HepG2 (cell line): ENCODE measurements around the gene HACD1. TPM values are rescaled to one million over a fixed set of nuclear protein-coding genes. Genes with fewer than 3 reads are reported as not detected.
A peak's percentile ranks its signal among the peaks of the same experiment; 100 is the strongest.

Experiments
- ATAC-seq: fragments of 200-7000 bp; cut with Tn5 transposase; 3 replicates; pipeline ENCODE4 v1.9.1; 2020; ENCODE audit warnings: mild to moderate bottlenecking, moderate library complexity
- BruUV-seq: library from RNA; stranded (reverse); fragments of 400-500 nt; replicated peaks from 2 replicates; lab custom pipeline; 2021; lab: Mats Ljungman, UMichigan
- CTCF ChIA-PET: fragments of 300-600 bp; formaldehyde crosslinking; extraction: SDS; loops from one replicate; lab custom pipeline; 2021; ENCODE audit warnings: low total read pairs, inconsistent platforms, low intra/inter-chr PET ratio; lab: Yijun Ruan, JAX
- POLR2A ChIA-PET: fragments of 350-600 bp; sonication (Branson Sonifier 250); formaldehyde crosslinking; loops from one replicate; lab custom pipeline; 2020; ENCODE audit warnings: antibody characterized with exemption, inconsistent platforms; lab: Yijun Ruan, JAX
- DNase-seq: peaks from one replicate; pipeline ENCODE4 v3.0.0-alpha.2; 2015; ENCODE audit warnings: low spot score
- FAIRE-seq: peaks from 3 replicates; lab custom pipeline; 2011; peaks lifted over from hg19 to GRCh38; lab: Jason Lieb, UNC
- H2AFZ ChIP-seq: one replicate; pipeline ENCODE4 v1.6.1; 2011; ENCODE audit warnings: low read length, inconsistent platforms
- H3K27ac ChIP-seq: fragments of 300-600 bp; 3 replicates; pipeline ENCODE4 v1.8.0; 2011; ENCODE audit warnings: mixed run types, mild to moderate bottlenecking, mixed read lengths, low read length, inconsistent platforms; ENCODE audit not compliant: insufficient read depth; ENCODE audit errors: extremely low read length
- H3K27me3 ChIP-seq, 2 experiments: fragments of 200-600 bp in 1 of 2; 2 replicates in 1 of 2; 3 replicates in 1 of 2; pipeline versions ENCODE4 v1.6.0 to v1.8.0; 2011; ENCODE audit warnings: low read length in 2 of 2, mild to moderate bottlenecking in 2 of 2, moderate library complexity in 2 of 2, inconsistent platforms in 1 of 2; ENCODE audit not compliant: insufficient read depth in 2 of 2, control insufficient read depth in 1 of 2
- H3K36me3 ChIP-seq, 2 experiments: fragments of 200-600 bp in 1 of 2; replicated peaks in 1 of 2; 2 replicates in 1 of 2; 3 replicates in 1 of 2; pipeline versions ENCODE4 v1.5.1 to v1.8.0; 2011; ENCODE audit warnings: low read length in 2 of 2, inconsistent platforms in 1 of 2; ENCODE audit not compliant: insufficient read depth in 2 of 2, control insufficient read depth in 1 of 2
- H3K4me1 ChIP-seq: 2 replicates; pipeline ENCODE4 v1.5.1; 2012; ENCODE audit warnings: low read length, inconsistent platforms; ENCODE audit not compliant: insufficient read depth
- H3K4me2 ChIP-seq: 2 replicates; pipeline ENCODE4 v1.6.0; 2011; ENCODE audit warnings: low read depth, low read length, inconsistent platforms
- H3K4me3 ChIP-seq, 3 experiments: fragments of 200-600 bp in 1 of 3; sonication (generic), shearing (Covaris generic) in 1 of 3; replicated peaks in 1 of 3; 2 replicates each; pipeline ENCODE4 v1.5.1; 2011 to 2016; ENCODE audit warnings: low read length in 3 of 3, inconsistent platforms in 2 of 3, low read depth in 2 of 3, mild to moderate bottlenecking in 2 of 3, control low read depth in 1 of 3, mixed read lengths in 1 of 3; ENCODE audit not compliant: insufficient read depth in 1 of 3
- H3K79me2 ChIP-seq: one replicate; pipeline ENCODE4 v1.6.1; 2011; ENCODE audit warnings: low read length, inconsistent platforms; ENCODE audit not compliant: insufficient read depth
- H3K9ac ChIP-seq: 2 replicates; pipeline ENCODE4 v1.6.0; 2011; ENCODE audit warnings: mild to moderate bottlenecking, low read depth, low read length, inconsistent platforms; ENCODE audit not compliant: insufficient read depth
- H3K9me3 ChIP-seq: 2 replicates; pipeline ENCODE4 v1.5.1; 2012; ENCODE audit warnings: mild to moderate bottlenecking, low read length
- H4K20me1 ChIP-seq: 2 replicates; pipeline ENCODE4 v1.6.0; 2011; ENCODE audit warnings: inconsistent platforms, mild to moderate bottlenecking, low read length, moderate library complexity; ENCODE audit not compliant: insufficient read depth
- ARNT2 ChIP-seq: sonication (generic); formaldehyde crosslinking; IDR thresholded peaks from 2 replicates; pipeline ENCODE4 v1.8.0; 2022; ENCODE audit warnings: mild to moderate bottlenecking, low read depth, missing genetic modification reagents, moderate library complexity
- BCL6 ChIP-seq: IDR thresholded peaks from 2 replicates; pipeline ENCODE4 v1.6.1; 2016; ENCODE audit warnings: missing genetic modification reagents, missing compliant biosample characterization
- CENPT ChIP-seq: sonication (generic); formaldehyde crosslinking; IDR thresholded peaks from 2 replicates; pipeline ENCODE4 v1.8.0; 2022; ENCODE audit warnings: low read depth, mild to moderate bottlenecking, moderate library complexity, missing genetic modification reagents
- FOSL1 ChIP-seq: sonication (generic); formaldehyde crosslinking; IDR thresholded peaks from 2 replicates; pipeline ENCODE4 v1.9.0; 2021; ENCODE audit warnings: missing genetic modification reagents, borderline replicate concordance
- KDM5A ChIP-seq: fragments of 200-600 bp; sonication (generic); IDR thresholded peaks from 2 replicates; pipeline ENCODE4 v1.7.0; 2018; ENCODE audit warnings: antibody characterized with exemption, mild to moderate bottlenecking, low read length, borderline replicate concordance
- RCOR2 ChIP-seq: IDR thresholded peaks from 2 replicates; pipeline ENCODE4 v1.6.1; 2016; ENCODE audit warnings: missing biosample characterization, missing genetic modification reagents
- SOX13 ChIP-seq, 3 experiments: fragments of 450-650 bp in 1 of 3; sonication (generic) in 1 of 3; formaldehyde crosslinking in 1 of 3; IDR thresholded peaks in 2 of 3; conservative IDR thresholded peaks in 1 of 3; 2 replicates each; pipeline versions ENCODE4 v1.5.0 to v1.6.1; 2016 to 2020; ENCODE audit warnings: antibody characterized with exemption in 1 of 3, mild to moderate bottlenecking in 1 of 3, missing compliant biosample characterization in 1 of 3, missing genetic modification reagents in 1 of 3, moderate library complexity in 1 of 3
- SOX5 ChIP-seq: IDR thresholded peaks from 2 replicates; pipeline ENCODE4 v1.6.1; 2016; ENCODE audit warnings: borderline replicate concordance
- SOX6 ChIP-seq, 2 experiments: fragments of 450-650 bp in 1 of 2; sonication (generic) in 1 of 2; formaldehyde crosslinking in 1 of 2; IDR thresholded peaks; 2 replicates each; pipeline versions ENCODE4 v1.4.0 to v1.6.1; 2017 to 2020; ENCODE audit warnings: antibody characterized with exemption in 1 of 2, mild to moderate bottlenecking in 1 of 2, missing genetic modification reagents in 1 of 2
- STAG1 ChIP-seq: sonication (generic); formaldehyde crosslinking; IDR thresholded peaks from 2 replicates; pipeline ENCODE4 v1.4.0; 2020; ENCODE audit warnings: missing genetic modification reagents
- TAF15 ChIP-seq: fragments of 200-400 bp; formaldehyde crosslinking; IDR thresholded peaks from one replicate; pipeline ENCODE4 v1.6.1; 2018; ENCODE audit warnings: mild to moderate bottlenecking, low read depth, low read length; ENCODE audit not compliant: poor library complexity, severe bottlenecking
- ZMYM3 ChIP-seq: sonication (generic); formaldehyde crosslinking; IDR thresholded peaks from 2 replicates; pipeline ENCODE4 v1.5.1; 2020; ENCODE audit warnings: mild to moderate bottlenecking, missing genetic modification reagents
- ZNF552 ChIP-seq: sonication (generic); formaldehyde crosslinking; IDR thresholded peaks from 2 replicates; pipeline ENCODE4 v1.9.0; 2022; ENCODE audit warnings: missing genetic modification reagents, mild to moderate bottlenecking, borderline replicate concordance
- ZNF766 ChIP-seq: sonication (generic); formaldehyde crosslinking; IDR thresholded peaks from 2 replicates; pipeline ENCODE4 v1.5.0; 2020; ENCODE audit warnings: missing genetic modification reagents, borderline replicate concordance
- ZNF879 ChIP-seq: sonication (generic); formaldehyde crosslinking; IDR thresholded peaks from 2 replicates; pipeline ENCODE4 v1.8.1; 2023; ENCODE audit warnings: missing genetic modification reagents
- WGBS: methylation state at CpG from one replicate; pipeline ENCODE4 v1.1.6; 2017; ENCODE audit warnings: low lambda C conversion rate; 5-methylcytosine and 5-hydroxymethylcytosine counted together
- in situ Hi-C: cut with HindIII; loops from 2 replicates; pipeline ENCODE4 v1.10.0; 2017; ENCODE audit warnings: low pct_unique_long_range_greater_than_20kb; ENCODE audit not compliant: extremely low pct_ligation_motif_present
- intact Hi-C: fragments of 100-400 bp; cut with micrococcal nuclease; formaldehyde crosslinking; loops from one replicate; pipeline ENCODE4 v1.10.0; 2022; ENCODE audit not compliant: unreplicated experiment
- polyA plus RNA-seq, 8 experiments: library from polyadenylated mRNA; depleted of rRNA in 3 of 8; stranded (reverse) in 7 of 8; unstranded in 1 of 8; fragments of >200 nt; fragmentation: Illumina TruSeq in 4 of 8; extraction: Trizol in 4 of 8; gene quantifications; 2 replicates each; pipeline versions ENCODE4 v1.2.1 to v1.2.3, GENCODE V29; 2011 to 2016; ENCODE audit warnings: low read depth in 4 of 8, missing spikeins in 1 of 8, mixed read lengths in 1 of 8; ENCODE audit not compliant: insufficient read depth in 1 of 8
- total RNA-seq, 5 experiments: library from RNA; depleted of rRNA; stranded (reverse); fragments of >200 nt; fragmentation: Illumina TruSeq; extraction: Trizol; gene quantifications; 2 replicates each; pipeline ENCODE4 v1.2.3, GENCODE V29; 2016; ENCODE audit warnings: low read depth in 1 of 5
- TF ChIP-seq, protein P1 (sequence below): sonication (generic); formaldehyde crosslinking; IDR thresholded peaks from 2 replicates; pipeline ENCODE4 v1.4.0; 2020; ENCODE audit warnings: missing genetic modification reagents

Gene HACD1
- total and polyA plus RNA-seq, 2 of the 13 experiments (the other 11 are each of a cell fraction or from before 2014, with no cell fraction given): 43.4 to 47.6 TPM

DNA sequence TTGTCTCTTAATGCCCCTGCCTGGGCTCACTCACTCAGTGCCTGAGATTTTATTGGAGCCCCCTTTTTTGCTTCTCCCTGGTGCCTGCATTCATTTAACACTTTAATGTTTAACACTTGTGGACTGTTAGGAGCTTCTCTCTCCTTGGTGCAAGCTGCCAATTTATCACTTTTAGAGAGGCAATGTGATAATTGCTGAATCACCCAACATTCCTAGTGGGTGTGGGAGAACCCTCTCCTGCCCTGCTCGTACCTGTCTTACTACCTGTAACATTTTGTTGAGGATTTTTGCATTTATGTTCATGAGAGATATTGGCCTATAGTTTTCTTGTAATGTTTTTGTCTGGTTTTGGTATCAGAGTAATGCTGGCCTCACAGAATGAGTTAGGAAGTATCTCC, 39.9 kb upstream of the HACD1 start:
- FAIRE-seq (no peak), DNase-seq (no peak), ATAC-seq (no peak)
- no TSS peak for BruUV-seq
- Histone ChIP-seq H3K9ac (no peak overlapping the region), H3K36me3 (peaks cover 0 to 16% of the 10 kb centered on the region in 2 experiments; a peak in 3 of 5 replicates), H3K4me2 (no peak overlapping the region), H3K9me3 (peaks cover 7% of the 10 kb centered on the region), H3K27ac (peak overlapping the region; percentile 15), H4K20me1 (no peaks in the 10 kb centered on the region), H3K4me1 (peaks cover 49% of the 10 kb centered on the region), H3K79me2 (peaks cover 97% of the 10 kb centered on the region), H3K4me3 (no peak overlapping the region), H3K27me3 (no peaks in the 10 kb centered on the region), H2AFZ (no peak overlapping the region)
- CTCF ChIA-PET: no interaction called here
- TF ChIP-seq TAF15 (no peak), ZMYM3 (no peak)
- POLR2A ChIA-PET: no interaction called here
- intact Hi-C loops (no loop called here), in situ Hi-C loops (loop anchor here (25.0 kb wide), 1 partner anchor 1005 kb away; the partner anchor contains the start of genes ARL5B and NSUN6)
- WGBS: 96% methylated on average over 1 of the region's 1 CpG

DNA sequence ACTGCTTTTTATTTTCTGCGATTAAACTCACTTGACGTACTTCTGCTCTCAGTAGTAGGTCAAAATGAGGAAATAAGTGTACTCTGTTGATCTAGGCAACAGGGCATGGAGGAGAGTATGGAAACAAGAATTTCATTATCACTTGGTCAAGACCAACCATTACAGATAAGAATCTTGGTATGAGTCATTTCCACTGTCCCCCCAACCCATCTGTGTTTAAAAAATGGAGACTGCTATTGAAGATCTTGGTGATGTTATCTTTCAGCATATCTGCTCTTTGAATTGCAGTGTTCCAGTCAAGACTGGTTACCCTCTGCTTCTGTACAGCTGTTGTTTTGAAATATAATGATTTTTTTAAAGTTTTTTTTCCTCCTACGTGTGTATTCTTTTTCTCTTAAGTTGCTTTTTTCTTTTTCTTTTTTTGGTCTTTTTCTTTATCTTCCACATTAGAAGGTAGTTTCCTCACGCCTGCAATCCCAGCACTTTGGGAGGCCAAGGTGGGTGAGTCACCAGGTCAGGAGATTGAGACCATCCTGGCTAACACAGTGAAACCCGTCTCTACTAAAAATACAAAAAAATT, 38.5 kb upstream of the HACD1 start:
- H3K4me2 ChIP-seq: peak overlapping the region; percentile 5; the same call in 1 of the 2 replicates
- peaks cover 95% of the 10 kb centered on the region for H3K79me2 ChIP-seq
- H3K4me1 ChIP-seq: peaks cover 61% of the 10 kb centered on the region
- FAIRE-seq: no peak
- H3K4me3 ChIP-seq: no peak overlapping the region
- in situ Hi-C loops (loop anchor here (25.0 kb wide), 1 partner anchor 1007 kb away; the partner anchor contains the start of genes ARL5B and NSUN6), intact Hi-C loops (no loop called here)
- no peak overlapping the region for H2AFZ ChIP-seq
- H3K9me3 ChIP-seq: peaks cover 7% of the 10 kb centered on the region
- CTCF ChIA-PET: no interaction called here
- POLR2A ChIA-PET: interaction anchor here (1.0 to 4.3 kb wide), 2 partner anchors 12 to 18 kb away, joined by 3 to 26 read pairs; partner anchors contain the start of gene STAM
- 71% methylated on average over 5 of the region's 5 CpGs for WGBS
- H3K36me3 ChIP-seq: peaks cover 0 to 4% of the 10 kb centered on the region in 2 experiments; a peak in 3 of 5 replicates
- peak; percentile 25; the same call in 2 of the 3 replicates for ATAC-seq
- BruUV-seq: no TSS peak
- no peak overlapping the region for H3K9ac ChIP-seq
- peak overlapping the region; percentile 13 for H3K27ac ChIP-seq
- no peaks in the 10 kb centered on the region for H3K27me3 ChIP-seq
- DNase-seq: peak; percentile 67
- no peaks in the 10 kb centered on the region for H4K20me1 ChIP-seq
- TF ChIP-seq CENPT (CRISPR knock-in tag) (no peak), BCL6 (no peak), FOSL1 (CRISPR knock-in tag) (peak; percentile 58; the same call in 1 of the 2 replicates), SOX13 (IDR thresholded peaks at IDR 0.05) (no peak), SOX13 (CRISPR knock-in tag; conservative IDR thresholded peaks at IDR 0.05 in 1 of 2, IDR thresholded peaks at IDR 0.05 in 1 of 2) (peak in 1 of 2 experiments; percentile 21; a peak in 1 of 4 replicates), ZNF766 (CRISPR knock-in tag) (no peak), ZNF879 (CRISPR knock-in tag) (no peak), ZNF552 (CRISPR knock-in tag) (no peak), SOX5 (CRISPR knock-in tag) (peak; percentile 18; the same call in 1 of the 2 replicates), STAG1 (CRISPR knock-in tag) (no peak), SOX6 (IDR thresholded peaks at IDR 0.05) (no peak), SOX6 (CRISPR knock-in tag; IDR thresholded peaks at IDR 0.05) (peak; percentile 14; the same call in 1 of the 2 replicates), RCOR2 (CRISPR knock-in tag) (peak; percentile 39; the same call in 1 of the 2 replicates), ARNT2 (no peak), KDM5A (no peak)
- TF ChIP-seq, protein P1, sequence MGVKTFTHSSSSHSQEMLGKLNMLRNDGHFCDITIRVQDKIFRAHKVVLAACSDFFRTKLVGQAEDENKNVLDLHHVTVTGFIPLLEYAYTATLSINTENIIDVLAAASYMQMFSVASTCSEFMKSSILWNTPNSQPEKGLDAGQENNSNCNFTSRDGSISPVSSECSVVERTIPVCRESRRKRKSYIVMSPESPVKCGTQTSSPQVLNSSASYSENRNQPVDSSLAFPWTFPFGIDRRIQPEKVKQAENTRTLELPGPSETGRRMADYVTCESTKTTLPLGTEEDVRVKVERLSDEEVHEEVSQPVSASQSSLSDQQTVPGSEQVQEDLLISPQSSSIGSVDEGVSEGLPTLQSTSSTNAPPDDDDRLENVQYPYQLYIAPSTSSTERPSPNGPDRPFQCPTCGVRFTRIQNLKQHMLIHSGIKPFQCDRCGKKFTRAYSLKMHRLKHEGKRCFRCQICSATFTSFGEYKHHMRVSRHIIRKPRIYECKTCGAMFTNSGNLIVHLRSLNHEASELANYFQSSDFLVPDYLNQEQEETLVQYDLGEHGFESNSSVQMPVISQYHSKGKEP (CRISPR knock-in tag): no peak
